Measurements from ENCODE around the gene SLC6A17.

DNA sequence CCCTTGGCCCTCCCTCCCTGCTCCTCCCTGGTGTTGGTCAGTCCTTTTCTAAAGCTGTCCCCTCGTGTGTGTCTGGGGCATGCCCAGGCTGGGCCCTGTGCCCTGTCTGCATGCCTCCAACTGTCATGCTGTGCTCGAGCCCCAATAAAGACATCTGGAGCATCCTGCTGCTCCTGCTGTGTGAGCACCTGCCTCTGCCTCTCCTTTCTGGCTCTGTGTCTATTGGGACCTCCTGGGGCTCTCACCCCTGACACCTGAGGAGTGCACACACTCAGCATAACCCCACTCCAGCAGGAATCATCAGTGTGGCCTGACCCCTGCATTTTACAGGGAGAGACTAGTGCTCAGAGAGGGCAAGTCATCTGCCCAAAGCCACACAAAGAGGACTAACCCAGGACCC, 83.6 kb downstream of the SLC6A17 start:
- TF ChIP-seq, protein P1, sequence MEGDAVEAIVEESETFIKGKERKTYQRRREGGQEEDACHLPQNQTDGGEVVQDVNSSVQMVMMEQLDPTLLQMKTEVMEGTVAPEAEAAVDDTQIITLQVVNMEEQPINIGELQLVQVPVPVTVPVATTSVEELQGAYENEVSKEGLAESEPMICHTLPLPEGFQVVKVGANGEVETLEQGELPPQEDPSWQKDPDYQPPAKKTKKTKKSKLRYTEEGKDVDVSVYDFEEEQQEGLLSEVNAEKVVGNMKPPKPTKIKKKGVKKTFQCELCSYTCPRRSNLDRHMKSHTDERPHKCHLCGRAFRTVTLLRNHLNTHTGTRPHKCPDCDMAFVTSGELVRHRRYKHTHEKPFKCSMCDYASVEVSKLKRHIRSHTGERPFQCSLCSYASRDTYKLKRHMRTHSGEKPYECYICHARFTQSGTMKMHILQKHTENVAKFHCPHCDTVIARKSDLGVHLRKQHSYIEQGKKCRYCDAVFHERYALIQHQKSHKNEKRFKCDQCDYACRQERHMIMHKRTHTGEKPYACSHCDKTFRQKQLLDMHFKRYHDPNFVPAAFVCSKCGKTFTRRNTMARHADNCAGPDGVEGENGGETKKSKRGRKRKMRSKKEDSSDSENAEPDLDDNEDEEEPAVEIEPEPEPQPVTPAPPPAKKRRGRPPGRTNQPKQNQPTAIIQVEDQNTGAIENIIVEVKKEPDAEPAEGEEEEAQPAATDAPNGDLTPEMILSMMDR (IDR thresholded peaks at IDR 0.05; ENCODE audit: insufficient read depth, low read depth, low read length), result no peak
- TF ChIP-seq EZH2 (IDR thresholded peaks at IDR 0.05; ENCODE audit: insufficient read depth, low read length), result no peak

Data from astrocyte (in vitro differentiated cells and primary cell).